Measurements from ENCODE around the gene SEC63. TPM values are rescaled to one million over a fixed set of nuclear protein-coding genes. Genes with fewer than 3 reads are reported as not detected.
"Not testable (repeated sequence)": the region's sequence is repeated elsewhere in the genome, so short reads cannot be mapped to it uniquely, and the experiment has no call there.

Gene SEC63
- total RNA-seq, 1 donor from 2014 or later: 87.1 TPM

DNA sequence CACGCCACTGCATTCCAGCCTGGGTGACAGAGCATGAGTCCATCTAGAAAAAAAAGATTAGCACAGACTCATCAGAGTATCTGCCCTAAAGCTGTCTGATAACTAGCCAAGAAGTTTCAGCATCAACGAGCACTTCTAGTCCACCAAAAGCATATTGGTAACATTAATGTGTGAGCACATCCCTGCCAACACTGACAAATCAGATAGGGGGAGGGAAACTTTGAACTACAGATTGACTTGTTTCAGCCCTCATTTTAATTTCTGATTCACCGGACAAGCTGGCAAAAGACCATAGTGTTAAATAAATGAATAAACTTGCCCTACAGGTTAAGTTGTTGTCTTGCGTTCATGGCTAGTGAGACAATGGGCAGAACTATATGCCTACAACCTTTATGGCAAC lies 7.7 kb upstream of the SEC63 start:
- Mint-ChIP-seq H3K4me1 (ENCODE audit: low read depth) (peaks cover 8% of the 10 kb centered on the region), H3K4me3 (no peak overlapping the region), H3K9me3 (no peaks in the 10 kb centered on the region), H3K27ac (no peak overlapping the region), H3K27me3 (ENCODE audit: insufficient read depth) (no peaks in the 10 kb centered on the region), H3K36me3 (ENCODE audit: low read depth) (no peaks in the 10 kb centered on the region)
- DNase-seq (ENCODE audit: low spot score): no peak
- intact Hi-C loops (cut with micrococcal nuclease): no loop called here

DNA sequence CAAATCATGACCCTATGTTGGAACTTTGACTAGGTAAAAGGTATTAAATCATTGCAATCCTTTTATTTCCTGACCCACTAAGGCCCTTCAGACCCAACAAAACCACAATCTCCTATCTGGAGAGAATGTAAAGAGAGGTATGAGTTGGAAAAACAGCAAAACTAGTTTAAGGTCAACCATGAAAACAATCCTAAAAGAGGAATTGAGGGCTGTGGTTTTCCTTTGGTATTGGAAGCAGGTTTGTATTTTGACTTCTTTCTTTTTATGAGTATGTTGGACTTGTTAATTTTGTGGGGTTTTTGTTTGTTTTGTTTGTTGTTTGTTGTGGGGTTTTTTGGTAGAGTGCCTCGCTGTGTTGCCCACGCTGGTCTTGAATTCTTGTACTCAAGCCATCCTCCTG lies 4.7 kb upstream of the SEC63 start:
- H3K27me3 Mint-ChIP-seq (ENCODE audit: insufficient read depth): peaks cover 3% of the 10 kb centered on the region
- H3K4me3 Mint-ChIP-seq: no peak overlapping the region
- no peaks in the 10 kb centered on the region for H3K9me3 Mint-ChIP-seq
- H3K4me1 Mint-ChIP-seq (ENCODE audit: low read depth): peaks cover 8% of the 10 kb centered on the region
- DNase-seq (ENCODE audit: low spot score): no peak
- H3K27ac Mint-ChIP-seq: no peak overlapping the region
- intact Hi-C loops (cut with micrococcal nuclease): loop anchor here (5.0 kb wide), 2 partner anchors 90 to 1435 kb away; no protein-coding TSS in a partner anchor
- H3K36me3 Mint-ChIP-seq (ENCODE audit: low read depth): no peaks in the 10 kb centered on the region

GRCh38 chr6:107959392-107959791 lies 1.4 kb upstream of the SEC63 start:
- Mint-ChIP-seq H3K36me3 (ENCODE audit: low read depth) (peaks cover 14% of the 10 kb centered on the region), H3K27ac (no peak overlapping the region), H3K4me1 (ENCODE audit: low read depth) (peaks cover 15% of the 10 kb centered on the region), H3K4me3 (peak overlapping the region; percentile 37), H3K27me3 (ENCODE audit: insufficient read depth) (peaks cover 5% of the 10 kb centered on the region), H3K9me3 (no peaks in the 10 kb centered on the region)
- no peak for DNase-seq (ENCODE audit: low spot score)
- intact Hi-C loops (cut with micrococcal nuclease): loop anchor here (2.0 to 5.0 kb wide), 5 partner anchors 92 to 1523 kb away; partner anchors contain the start of genes BEND3, CD164 and ZBTB24

DNA sequence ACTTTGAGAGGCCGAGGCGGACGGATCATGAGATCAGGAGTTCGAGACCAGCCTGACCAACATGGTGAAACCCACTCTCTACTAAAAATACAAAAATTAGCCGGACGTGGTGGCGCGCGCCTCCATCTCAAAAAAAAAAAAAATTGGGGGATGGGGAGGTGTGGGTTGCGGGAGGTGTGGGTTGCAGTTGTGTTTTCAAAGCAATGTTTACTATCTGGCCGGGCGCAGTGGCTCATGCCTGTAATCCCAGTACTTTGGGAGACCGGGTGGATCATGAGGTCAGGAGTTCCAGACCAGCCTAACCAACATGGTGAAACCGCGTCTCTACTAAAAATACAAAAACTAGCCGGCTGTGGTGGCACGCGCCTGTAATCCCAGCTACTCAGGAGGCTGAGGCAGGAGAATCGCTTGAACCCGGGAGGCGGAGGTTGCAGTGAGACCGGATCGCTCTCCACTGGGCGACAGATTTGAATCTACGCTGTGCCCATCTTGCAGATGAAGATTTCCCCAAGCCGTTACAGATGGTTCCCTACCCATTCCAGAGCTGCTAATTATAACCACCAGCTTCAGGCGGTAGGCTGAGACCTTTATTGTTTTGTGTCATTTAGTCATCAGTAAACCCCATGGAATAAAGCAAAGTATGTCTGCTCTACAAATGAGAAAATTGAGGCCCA lies 818 bp upstream of the SEC63 start:
- DNase-seq (ENCODE audit: low spot score); H3K27ac Mint-ChIP-seq; H3K27me3 Mint-ChIP-seq (ENCODE audit: insufficient read depth); H3K9me3 Mint-ChIP-seq: not testable (repeated sequence)
- Mint-ChIP-seq H3K4me1 (ENCODE audit: low read depth) (peaks cover 14% of the 10 kb centered on the region), H3K36me3 (ENCODE audit: low read depth) (peaks cover 14% of the 10 kb centered on the region), H3K4me3 (peak overlapping the region; percentile 88)
- intact Hi-C loops (cut with micrococcal nuclease): loop anchor here (1.0 to 5.0 kb wide), 13 partner anchors 92 to 1523 kb away; partner anchors contain the start of genes BEND3, CD164, CEP57L1 and MTRES1

DNA sequence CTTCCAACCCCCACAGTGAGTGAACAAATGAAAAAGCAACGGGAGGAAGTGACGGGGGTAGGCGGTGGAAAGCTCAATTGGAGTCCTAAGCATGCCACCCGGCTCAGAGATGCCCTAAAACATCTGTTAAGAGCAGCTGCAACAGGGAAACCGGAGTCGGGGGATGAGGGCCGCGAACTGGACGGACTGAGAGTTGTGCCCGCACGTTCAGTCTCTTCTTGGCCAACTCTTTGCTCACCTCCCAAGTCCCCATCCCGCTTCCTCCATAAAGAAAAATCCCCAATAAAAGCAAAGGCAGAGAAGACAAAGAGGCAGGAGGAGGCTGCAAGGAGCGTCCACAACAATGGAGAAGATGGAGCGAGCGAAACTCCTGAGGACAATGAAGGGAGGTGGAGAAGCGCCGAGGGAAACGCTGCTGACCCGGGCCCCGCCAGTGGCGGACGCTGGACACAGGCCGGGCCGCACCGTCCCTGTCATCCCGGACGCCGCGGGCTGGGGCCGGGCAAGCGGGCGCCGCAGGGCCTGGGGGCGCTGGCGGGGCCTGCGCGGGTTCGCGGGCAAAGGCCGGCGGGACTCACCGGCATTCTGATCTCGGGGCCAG lies 600 bp downstream of the SEC63 start:
- H3K4me3 Mint-ChIP-seq: peak overlapping the region; percentile 100
- peaks cover 14% of the 10 kb centered on the region for H3K36me3 Mint-ChIP-seq (ENCODE audit: low read depth)
- intact Hi-C loops (cut with micrococcal nuclease): loop anchor here (2.0 to 5.0 kb wide), 8 partner anchors 15 to 1633 kb away; partner anchors contain the start of genes ATG5, BEND3 and ZBTB24
- peak; percentile 55 for DNase-seq (ENCODE audit: low spot score)
- peaks cover 14% of the 10 kb centered on the region for H3K4me1 Mint-ChIP-seq (ENCODE audit: low read depth)
- no peaks in the 10 kb centered on the region for H3K9me3 Mint-ChIP-seq
- peaks cover 5% of the 10 kb centered on the region for H3K27me3 Mint-ChIP-seq (ENCODE audit: insufficient read depth)
- peak overlapping the region; percentile 99 for H3K27ac Mint-ChIP-seq

DNA sequence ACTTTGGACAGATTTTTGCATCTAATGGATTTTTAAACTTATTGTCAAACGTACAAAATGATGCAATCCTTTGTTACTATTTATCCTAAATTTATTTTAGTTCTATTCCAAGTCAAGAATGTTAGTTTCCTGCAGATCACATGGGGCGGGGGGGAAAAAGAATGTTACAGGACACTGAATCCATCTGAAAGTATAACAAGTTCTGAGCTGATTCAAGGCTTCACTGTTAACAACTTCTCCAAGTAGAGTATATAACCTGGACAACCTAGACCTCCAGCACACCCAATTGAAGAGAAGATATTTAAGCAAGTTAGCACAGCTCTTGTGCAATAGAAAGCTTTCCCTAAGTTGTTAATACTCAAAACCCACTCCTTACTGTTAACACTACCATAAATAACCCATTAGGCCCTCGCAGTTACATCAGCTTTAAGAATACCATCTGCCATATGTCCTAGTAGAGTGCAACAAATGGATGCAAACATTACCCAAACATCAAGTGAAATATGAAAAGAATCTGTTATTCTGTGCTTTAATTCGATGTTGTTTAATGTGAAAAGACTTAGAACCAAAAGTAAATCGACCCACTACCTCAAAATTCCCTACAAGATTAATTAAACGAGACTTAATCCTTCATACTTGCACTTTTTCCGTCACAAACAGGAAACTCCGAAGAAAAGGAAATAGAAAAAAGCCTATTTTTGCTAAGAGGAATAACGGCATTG lies 1.3 kb downstream of the SEC63 start:
- H3K36me3 Mint-ChIP-seq (ENCODE audit: low read depth): peaks cover 14% of the 10 kb centered on the region
- H3K4me1 Mint-ChIP-seq (ENCODE audit: low read depth): peaks cover 14% of the 10 kb centered on the region
- intact Hi-C loops (cut with micrococcal nuclease): loop anchor here (2.0 to 5.0 kb wide), 8 partner anchors 14 to 1632 kb away; partner anchors contain the start of genes ATG5, BEND3 and ZBTB24

GRCh38 chr6:107956181-107956580 lies 1.8 kb downstream of the SEC63 start:
- peak overlapping the region; percentile 100 for H3K4me3 Mint-ChIP-seq
- intact Hi-C loops (cut with micrococcal nuclease): loop anchor here (2.0 to 5.0 kb wide), 8 partner anchors 13 to 1631 kb away; partner anchors contain the start of genes ATG5, BEND3 and ZBTB24
- H3K27ac Mint-ChIP-seq: peak overlapping the region; percentile 99
- peaks cover 5% of the 10 kb centered on the region for H3K27me3 Mint-ChIP-seq (ENCODE audit: insufficient read depth)
- H3K9me3 Mint-ChIP-seq: no peaks in the 10 kb centered on the region
- peaks cover 17% of the 10 kb centered on the region for H3K4me1 Mint-ChIP-seq (ENCODE audit: low read depth)
- DNase-seq (ENCODE audit: low spot score): no peak
- peaks cover 14% of the 10 kb centered on the region for H3K36me3 Mint-ChIP-seq (ENCODE audit: low read depth)

More for the DNA sequence above, 1.3 kb downstream of the SEC63 start:
- Mint-ChIP-seq H3K27ac (peak overlapping the region; percentile 99), H3K9me3 (no peaks in the 10 kb centered on the region), H3K27me3 (ENCODE audit: insufficient read depth) (peaks cover 5% of the 10 kb centered on the region), H3K4me3 (peak overlapping the region; percentile 100)
- DNase-seq (ENCODE audit: low spot score): no peak

DNA sequence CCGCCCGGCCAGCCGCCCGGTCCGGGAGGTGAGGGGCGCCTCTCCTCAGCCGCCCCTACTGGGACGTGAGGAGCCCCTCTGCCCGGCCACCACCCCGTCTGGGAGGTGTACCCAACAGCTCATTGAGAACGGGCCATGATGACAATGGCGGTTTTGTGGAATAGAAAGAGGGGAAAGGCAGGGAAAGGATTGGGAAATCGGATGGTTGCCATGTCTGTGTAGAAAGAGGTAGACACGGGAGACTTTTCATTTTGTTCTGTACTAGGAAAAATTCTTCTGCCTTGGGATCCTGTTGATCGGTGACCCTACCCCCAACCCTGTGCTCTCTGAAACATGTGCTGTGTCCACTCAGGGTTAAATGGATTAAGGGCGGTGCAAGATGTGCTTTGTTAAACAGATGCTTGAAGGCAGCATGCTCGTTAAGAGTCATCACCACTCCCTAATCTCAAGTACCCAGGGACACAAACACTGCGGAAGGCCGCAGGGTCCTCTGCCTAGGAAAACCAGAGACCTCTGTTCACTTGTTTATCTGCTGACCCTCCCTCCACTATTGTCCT lies 4.1 kb downstream of the SEC63 start:
- H3K9me3 Mint-ChIP-seq; H3K4me3 Mint-ChIP-seq; H3K27ac Mint-ChIP-seq; intact Hi-C loops (cut with micrococcal nuclease); DNase-seq (ENCODE audit: low spot score); H3K27me3 Mint-ChIP-seq (ENCODE audit: insufficient read depth): not testable (repeated sequence)
- Mint-ChIP-seq H3K4me1 (ENCODE audit: low read depth) (peaks cover 33% of the 10 kb centered on the region), H3K36me3 (ENCODE audit: low read depth) (peaks cover 17% of the 10 kb centered on the region)

DNA sequence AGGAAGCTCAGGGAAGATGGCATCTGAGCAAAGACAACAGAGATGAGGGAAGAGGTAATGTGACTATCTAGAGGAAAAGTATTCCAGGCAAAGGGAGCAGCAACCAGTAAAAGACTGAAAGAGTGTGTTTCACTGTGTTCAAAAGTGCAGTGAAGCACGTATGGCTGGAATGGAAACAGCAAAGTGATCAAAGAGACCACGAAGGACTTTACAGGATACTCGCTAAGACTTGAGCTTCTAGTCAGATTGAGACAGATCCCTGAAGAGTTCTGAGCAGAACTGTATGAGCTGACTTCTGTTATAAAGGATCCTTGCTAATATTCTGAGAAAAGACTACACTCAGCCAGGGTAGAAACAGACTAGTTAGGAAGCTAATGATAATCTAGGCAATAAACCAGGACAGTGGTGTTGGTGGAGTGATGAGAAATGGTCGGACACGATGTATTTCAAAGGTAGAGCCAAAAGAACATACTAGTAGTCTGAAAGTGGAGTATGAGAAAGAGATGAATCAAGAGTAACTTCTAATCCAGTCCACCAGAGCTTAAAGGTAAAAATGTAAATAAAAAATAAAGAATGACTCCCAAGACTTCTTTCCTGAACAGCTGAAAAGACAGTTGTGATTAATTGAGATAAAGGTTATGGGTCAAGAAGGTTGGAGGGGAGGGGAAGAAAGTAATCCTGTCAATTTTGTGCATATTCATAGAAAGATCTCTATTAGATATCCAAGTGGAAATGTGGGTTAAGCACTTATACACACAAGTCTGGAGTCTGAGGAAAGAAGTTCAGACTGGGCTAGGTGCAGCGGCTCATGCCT lies 14.2 kb downstream of the SEC63 start:
- Mint-ChIP-seq H3K36me3 (ENCODE audit: low read depth) (peaks cover 8% of the 10 kb centered on the region), H3K4me3 (no peak overlapping the region), H3K27me3 (ENCODE audit: insufficient read depth) (no peaks in the 10 kb centered on the region), H3K9me3 (no peaks in the 10 kb centered on the region), H3K27ac (peak overlapping the region; percentile 6), H3K4me1 (ENCODE audit: low read depth) (peaks cover 29% of the 10 kb centered on the region)
- DNase-seq (ENCODE audit: low spot score): no peak
- intact Hi-C loops (cut with micrococcal nuclease): loop anchor here (2.0 kb wide), 1 partner anchor 13 kb away; no protein-coding TSS in a partner anchor

- DNase-seq (ENCODE audit: low spot score): no peak
- Mint-ChIP-seq H3K4me1 (ENCODE audit: low read depth) (peaks cover 15% of the 10 kb centered on the region), H3K27ac (no peak overlapping the region), H3K36me3 (ENCODE audit: low read depth) (peaks cover 6% of the 10 kb centered on the region), H3K4me3 (no peak overlapping the region), H3K27me3 (ENCODE audit: insufficient read depth) (no peaks in the 10 kb centered on the region), H3K9me3 (no peaks in the 10 kb centered on the region)
- intact Hi-C loops (cut with micrococcal nuclease): loop anchor here (2.0 kb wide), 1 partner anchor 15 kb away; no protein-coding TSS in a partner anchor
These were observed 15.9 kb downstream of the SEC63 start for GRCh38 chr6:107942142-107942541.

DNA sequence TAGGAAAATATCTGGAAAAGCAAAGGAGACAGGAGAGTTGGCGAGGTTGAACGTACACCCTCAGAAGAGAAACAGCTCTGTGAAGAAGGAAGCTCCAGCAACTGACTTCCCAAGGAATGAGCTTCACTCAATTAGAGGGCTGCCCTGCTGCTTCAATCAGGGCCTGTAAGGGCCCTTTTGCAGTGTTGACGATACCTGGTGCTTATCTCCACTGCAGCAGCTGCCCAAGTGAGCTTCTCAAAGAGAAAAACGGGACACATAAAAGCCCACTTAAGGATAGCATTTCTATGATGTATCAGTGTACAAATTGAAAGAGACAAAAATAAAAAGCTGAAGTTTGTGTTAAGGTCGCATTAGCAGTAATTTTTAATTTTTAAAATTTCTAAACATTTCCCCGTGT lies 16.4 kb downstream of the SEC63 start:
- H3K27me3 Mint-ChIP-seq (ENCODE audit: insufficient read depth): no peaks in the 10 kb centered on the region
- H3K36me3 Mint-ChIP-seq (ENCODE audit: low read depth): peaks cover 6% of the 10 kb centered on the region
- H3K4me3 Mint-ChIP-seq: no peak overlapping the region
- no peak overlapping the region for H3K27ac Mint-ChIP-seq
- intact Hi-C loops (cut with micrococcal nuclease): loop anchor here (2.0 kb wide), 1 partner anchor 15 kb away; no protein-coding TSS in a partner anchor
- peaks cover 12% of the 10 kb centered on the region for H3K4me1 Mint-ChIP-seq (ENCODE audit: low read depth)
- H3K9me3 Mint-ChIP-seq: no peaks in the 10 kb centered on the region
- DNase-seq (ENCODE audit: low spot score): no peak

- Mint-ChIP-seq H3K27ac (no peak overlapping the region), H3K4me3 (no peak overlapping the region), H3K36me3 (ENCODE audit: low read depth) (peaks cover 6% of the 10 kb centered on the region), H3K9me3 (no peaks in the 10 kb centered on the region), H3K4me1 (ENCODE audit: low read depth) (peaks cover 12% of the 10 kb centered on the region), H3K27me3 (ENCODE audit: insufficient read depth) (no peaks in the 10 kb centered on the region)
- no peak for DNase-seq (ENCODE audit: low spot score)
- intact Hi-C loops (cut with micrococcal nuclease): no loop called here
These were observed 16.8 kb downstream of the SEC63 start for GRCh38 chr6:107941199-107941598.
